Stimulated activated CD4-positive, alpha-beta T cell treated with anti-CD3 and anti-CD28 coated beads, Interleukin-4, amount 100 ng/mL, for 48 hours (primary cell): ENCODE measurements around the gene MAPK10.
A peak's percentile ranks its signal among the peaks of the same experiment; 100 is the strongest.

Experiments
- DNase-seq, 2 donors: peaks; one replicate each; pipeline ENCODE4 v3.0.0-alpha.2; 2020; ENCODE audit warnings: low read depth in 2 of 2

MAPK10 gene

GRCh38 chr4:86359944-86360478 is at the start of gene MAPK10:
TSS of gene MAPK10 (minus strand) at chr4:86360053.
- DNase-seq, result peak in 1 of 2 donors; percentile 2

DNA sequence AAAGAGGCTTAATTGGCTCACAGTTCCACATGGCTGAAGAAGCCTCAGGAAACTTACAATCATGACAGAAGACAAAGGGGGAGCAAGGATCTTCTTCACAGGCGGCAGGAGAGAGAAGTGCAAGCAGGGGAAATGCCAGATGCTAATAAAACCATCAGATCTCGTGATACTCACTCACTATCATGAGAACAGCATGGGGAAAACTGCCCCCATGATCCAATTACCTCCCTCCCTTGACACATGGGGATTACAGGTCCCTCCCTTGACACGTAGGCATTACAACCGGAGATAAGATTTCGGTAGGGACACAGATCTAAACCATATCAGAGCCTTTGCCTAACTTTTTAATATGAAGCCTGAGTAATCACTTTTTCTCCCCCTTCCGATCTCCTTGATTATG is 43.7 kb upstream of the MAPK10 start:
- no peak for DNase-seq

DNA sequence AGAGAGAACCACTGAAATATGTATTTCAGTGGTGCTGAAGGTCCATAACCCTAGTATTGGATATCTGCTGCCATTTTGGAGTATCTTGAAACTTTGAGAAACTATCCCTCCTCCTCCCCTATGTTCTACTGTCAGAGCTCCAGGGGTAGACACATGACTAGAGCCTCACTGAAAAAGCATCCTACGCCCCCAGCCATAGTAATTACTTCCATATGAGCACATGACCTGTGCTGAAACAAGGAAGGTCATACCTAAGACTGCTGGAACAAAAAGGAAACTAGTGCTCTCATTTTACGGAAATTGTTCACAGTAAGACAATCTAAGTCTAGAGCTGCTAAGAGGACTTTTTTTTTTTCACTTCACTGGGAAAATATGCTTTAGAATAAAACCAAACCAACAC is 42.0 kb upstream of the MAPK10 start:
- no peak for DNase-seq

DNA sequence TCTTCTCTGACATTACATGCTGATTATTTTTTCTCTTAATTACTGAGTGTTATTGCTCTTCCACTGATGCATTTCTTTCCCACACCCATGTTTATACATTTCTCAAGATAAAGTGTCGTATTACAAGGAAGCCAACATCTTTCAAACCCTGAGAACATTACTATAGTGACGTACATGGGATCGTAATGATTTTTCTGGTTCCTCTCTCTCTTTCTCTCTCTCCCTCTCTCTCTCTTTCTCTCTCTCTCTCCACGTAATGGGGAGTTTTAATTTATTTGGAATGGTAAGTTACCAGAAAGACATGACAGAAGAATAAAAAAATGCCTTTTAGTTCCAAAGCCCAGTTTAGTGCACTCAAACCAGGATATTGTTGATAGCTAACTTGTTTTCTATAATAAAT is 40.4 kb upstream of the MAPK10 start:
- no peak for DNase-seq

GRCh38 chr4:86398187-86398586 is 38.3 kb upstream of the MAPK10 start:
- DNase-seq, result no peak

DNA sequence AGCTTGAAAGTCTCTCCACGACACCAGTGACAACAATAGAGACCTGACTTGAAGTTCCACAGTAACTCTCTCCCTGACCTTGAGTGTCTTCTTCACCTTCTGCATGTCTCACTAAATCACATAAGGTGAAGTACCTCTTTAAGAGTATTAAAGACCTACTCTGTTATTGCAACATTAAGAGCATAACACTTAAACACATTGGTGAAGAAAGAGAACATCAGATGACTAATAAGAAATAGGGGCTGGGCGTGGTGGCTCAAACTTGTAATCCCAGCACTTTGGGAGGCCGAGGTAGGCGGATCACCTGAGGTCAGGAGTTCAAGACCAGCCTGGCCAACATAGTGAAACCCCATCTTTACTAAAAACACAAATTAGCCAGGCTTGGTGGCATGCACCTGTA is 33.9 kb upstream of the MAPK10 start:
- DNase-seq, result no peak

DNA sequence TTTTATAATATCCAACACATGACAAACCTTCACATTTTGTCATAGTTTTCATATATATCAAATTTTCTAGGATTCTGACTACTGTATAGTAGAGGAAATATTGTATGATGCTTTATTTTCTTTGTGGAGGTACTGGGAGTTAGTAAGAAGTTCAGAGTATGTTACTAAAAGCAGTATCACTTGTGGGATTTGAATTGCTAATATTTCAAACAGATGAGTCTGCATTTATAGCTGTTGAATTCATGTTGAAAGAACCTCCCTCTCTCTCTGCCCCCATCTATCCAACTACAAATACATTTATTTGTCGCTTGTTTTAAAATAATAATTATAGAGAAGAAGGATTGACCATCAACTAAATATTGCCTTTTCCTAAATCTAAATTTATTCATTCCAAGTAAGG is 29.8 kb upstream of the MAPK10 start:
- no peak for DNase-seq

DNA sequence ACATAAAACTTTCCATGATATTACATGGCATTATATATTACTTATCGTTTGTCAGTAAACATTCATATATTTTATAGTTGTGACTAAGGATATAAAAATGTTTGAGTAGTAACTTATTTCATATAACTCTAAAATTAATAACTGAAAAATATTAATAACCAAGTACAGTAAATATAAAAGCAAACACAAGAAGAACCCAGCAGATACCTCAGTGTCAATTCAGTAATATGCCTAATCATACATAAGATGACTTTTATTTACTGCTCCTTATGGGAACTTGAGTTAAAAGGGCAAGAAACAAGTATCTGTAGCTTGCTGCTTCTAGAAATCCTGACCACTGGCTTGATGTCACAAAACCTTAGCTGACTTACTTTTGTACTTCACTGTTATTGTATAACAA is 28.4 kb upstream of the MAPK10 start:
- DNase-seq, result no peak

- no peak for DNase-seq
These were observed 27.1 kb upstream of the MAPK10 start for GRCh38 chr4:86386817-86387415.

DNA sequence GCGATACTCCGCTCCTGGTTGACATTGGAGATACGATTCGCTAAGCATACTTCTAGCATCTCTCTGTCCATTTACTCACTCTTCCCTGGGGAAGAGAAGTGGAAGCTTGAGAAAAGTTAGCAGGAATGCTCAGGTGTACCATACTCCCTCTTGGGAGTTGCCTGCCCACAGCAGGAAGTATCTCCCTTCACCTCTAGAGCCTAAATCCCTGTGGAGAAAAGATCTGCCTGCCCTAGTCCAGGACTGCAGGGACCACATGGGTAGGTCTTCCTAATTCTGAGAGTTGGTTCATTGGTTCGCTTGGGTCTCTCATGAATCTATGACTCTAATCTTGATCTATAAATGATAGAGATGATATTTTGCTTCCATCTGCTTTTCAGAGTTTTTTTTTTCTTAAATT is 26.3 kb upstream of the MAPK10 start:
- DNase-seq, result no peak

GRCh38 chr4:86381431-86381830 is 21.6 kb upstream of the MAPK10 start:
- no peak for DNase-seq

DNA sequence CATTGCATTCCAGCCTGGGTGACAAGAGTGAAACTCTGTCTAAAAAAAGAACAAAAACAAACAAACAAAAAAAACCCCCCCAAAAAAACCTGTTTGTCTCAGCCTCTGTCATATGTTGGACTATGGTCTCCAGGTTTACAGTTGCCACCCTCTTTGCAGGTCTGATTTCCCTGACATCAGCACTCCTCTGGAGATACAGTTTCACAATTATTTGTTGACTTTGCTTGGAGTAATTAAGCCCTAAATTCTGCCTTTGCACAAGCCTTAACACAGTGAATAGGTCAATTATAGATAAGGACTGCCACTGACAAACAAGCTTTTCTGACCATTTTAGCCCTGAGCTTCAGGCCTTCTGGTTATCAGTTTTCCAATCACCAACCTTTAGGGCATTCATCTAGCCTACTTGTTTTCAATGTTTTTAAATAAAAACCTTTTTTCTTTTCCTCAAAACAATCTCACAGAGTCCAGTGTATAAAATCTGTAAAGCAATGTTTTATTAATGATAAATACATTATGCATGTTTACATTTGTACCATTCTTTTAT is 20.4 kb upstream of the MAPK10 start:
- DNase-seq, result no peak

- DNase-seq, result no peak
These were observed 17.0 kb upstream of the MAPK10 start for GRCh38 chr4:86376850-86377249.

DNA sequence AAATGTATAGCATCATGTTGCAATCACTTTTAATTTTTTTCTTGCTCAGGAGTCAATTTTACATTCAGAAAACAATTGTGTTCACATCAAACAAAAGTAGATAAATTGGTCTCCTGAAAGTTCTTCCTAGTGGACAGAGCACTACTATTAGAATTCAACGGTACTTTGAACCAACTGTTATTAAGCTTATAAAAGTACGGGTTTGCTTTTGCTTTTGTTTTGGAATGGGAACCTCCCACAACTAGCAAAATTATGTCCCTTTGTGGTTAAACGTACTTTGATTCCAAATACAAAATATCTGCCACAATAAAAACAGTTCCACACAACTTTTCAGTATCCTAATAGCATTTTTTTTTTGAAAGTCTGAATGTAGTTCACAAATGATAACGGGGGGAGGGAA is 8.6 kb upstream of the MAPK10 start:
- DNase-seq, result no peak

DNA sequence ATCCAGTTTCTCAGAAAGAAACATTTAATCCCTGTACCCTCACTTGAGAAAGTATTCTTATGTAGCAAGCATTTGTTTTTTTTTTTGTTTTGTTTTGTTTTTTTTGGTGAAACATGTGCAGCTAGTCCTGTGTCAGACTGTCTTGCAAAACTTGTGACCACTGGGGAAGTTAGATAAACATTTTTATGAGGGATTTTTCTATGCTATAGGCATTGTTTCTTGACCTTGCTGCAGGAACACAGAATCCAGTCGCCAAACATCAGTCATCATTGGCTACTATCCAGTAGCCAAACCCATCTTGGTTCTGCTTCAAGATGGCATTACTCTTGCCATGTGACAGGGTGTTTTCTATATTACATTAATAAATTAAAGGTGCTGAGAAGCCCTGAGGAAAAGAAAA is 7.7 kb upstream of the MAPK10 start:
- DNase-seq, result no peak

- DNase-seq, result no peak
These were observed 7.1 kb upstream of the MAPK10 start for GRCh38 chr4:86366920-86367319.

GRCh38 chr4:86362510-86362909 is 2.7 kb upstream of the MAPK10 start:
- DNase-seq, result no peak

GRCh38 chr4:86358257-86358656 is 1.6 kb downstream of the MAPK10 start:
- no peak for DNase-seq

DNA sequence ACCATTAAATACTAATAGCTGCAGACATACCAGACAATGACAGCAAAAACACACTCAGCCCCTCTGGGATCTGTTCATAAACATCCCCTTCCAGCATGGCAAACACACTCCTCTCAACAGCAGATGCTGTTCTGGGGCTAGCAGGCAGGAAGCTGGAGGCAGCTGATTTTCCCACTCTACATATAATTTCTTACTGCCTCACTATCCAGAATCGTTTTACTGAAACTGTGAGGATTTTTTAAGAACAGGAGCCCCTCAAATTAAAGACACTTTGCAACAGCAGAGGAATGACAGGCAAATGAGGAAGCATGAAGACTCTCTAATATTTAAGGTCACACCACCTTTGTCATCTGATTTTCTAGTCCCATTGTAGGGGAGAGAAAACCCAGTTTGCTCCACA is 2.2 kb downstream of the MAPK10 start:
- no peak for DNase-seq

DNA sequence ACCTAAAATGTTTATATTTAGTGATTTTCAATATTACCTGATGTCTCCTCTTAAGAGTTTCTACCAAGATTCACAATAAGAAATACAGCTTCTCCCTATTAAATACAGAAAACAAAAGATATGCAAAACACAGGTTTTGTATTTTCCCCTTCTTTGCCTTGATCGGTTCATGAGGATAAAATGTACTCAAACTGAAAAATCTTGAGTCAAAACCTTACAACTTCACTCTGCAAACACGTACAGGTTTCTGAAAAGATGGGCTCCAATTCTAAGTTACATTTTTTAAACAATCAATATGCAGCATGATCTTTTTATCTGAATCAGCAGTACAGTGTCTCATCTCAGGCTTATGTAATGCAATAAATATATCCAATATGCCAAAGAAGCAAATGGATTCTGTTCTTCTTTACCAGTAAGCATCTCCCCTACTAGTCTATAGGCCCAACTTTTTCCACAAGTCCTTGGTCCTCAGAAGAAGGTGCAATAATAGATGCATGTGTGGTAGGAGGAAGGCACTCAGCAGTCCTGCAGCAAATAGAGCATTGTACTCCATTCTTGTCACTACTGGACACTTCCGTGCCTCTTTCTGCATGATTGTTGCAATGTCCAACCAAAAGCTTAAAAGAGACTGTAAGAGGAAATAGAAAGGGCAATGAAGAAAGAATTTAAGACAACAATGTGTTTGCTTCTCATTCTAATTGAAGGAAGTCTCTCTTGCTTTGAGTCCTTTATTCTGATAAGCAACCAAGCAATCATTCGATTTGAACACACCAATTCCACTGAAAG is 3.2 kb downstream of the MAPK10 start:
- no peak for DNase-seq

DNA sequence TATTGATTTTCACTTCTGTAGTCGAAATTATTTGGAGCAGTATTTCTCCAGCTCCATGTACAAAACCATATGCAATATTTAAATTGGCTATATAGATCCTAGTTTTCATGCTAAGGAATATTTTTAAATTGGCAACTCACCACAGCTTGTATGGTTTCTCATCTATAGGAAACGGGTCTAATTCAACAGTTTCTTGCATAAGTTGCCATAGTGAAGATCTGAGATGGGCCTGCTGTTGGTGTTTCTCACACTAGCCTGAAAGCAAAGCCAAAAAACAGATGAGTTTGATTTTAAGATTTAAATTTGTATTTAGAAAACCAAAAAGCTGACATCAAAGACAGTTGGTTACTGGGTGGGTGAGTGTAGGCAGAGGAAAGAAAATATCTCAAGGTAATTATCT is 5.5 kb downstream of the MAPK10 start:
- no peak for DNase-seq

- DNase-seq, result no peak
These were observed 13.5 kb downstream of the MAPK10 start for GRCh38 chr4:86346320-86346719.

DNA sequence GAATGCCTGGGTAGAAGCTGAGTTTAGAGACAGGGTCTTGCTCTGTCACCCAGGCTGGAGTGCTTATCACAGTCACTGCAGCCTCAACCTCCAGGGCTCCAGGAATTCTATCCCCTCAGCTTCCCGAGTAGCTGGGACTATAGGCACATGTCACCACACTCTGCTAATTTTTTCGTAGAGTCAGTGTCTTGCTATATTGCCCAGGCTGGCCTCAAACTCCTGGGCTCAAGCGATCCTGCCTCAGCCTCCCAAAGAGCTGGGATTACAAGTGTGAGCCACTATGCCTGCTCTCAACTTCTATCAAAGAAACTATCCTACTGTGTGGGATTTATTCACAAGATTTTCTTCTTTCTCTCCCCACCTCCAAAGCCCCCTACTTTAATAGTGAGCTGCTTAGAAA is 15.7 kb downstream of the MAPK10 start:
- no peak for DNase-seq
